ENCODE results near the gene LMTK3.

LMTK3 gene

GRCh38 chr19:48530770-48531169, 19.1 kb upstream of the LMTK3 start:
- no peak for ATAC-seq
- no peak for TF ChIP-seq PPARA (CRISPR knock-in tag; IDR thresholded peaks at IDR 0.05; ENCODE audit: borderline replicate concordance)
- TF ChIP-seq ZFP3 (CRISPR knock-in tag; IDR thresholded peaks at IDR 0.05): no peak
- no peak for TF ChIP-seq TSHZ2 (CRISPR knock-in tag; IDR thresholded peaks at IDR 0.05)
- no peak for TF ChIP-seq POU6F1 (CRISPR knock-in tag; IDR thresholded peaks at IDR 0.05; ENCODE audit: borderline replicate concordance, low read depth)
- TF ChIP-seq ARNTL (CRISPR knock-in tag; IDR thresholded peaks at IDR 0.05; ENCODE audit: borderline replicate concordance, low read depth): no peak
- TF ChIP-seq CSRNP3 (CRISPR knock-in tag; IDR thresholded peaks at IDR 0.05): no peak
- no peak for TF ChIP-seq ESRRG (CRISPR knock-in tag; IDR thresholded peaks at IDR 0.05)

- peak; percentile 71 for ATAC-seq
- TF ChIP-seq RARB (CRISPR knock-in tag; IDR thresholded peaks at IDR 0.05): no peak
- peak; percentile 16; the same call in 1 of the 2 replicates for TF ChIP-seq TCF4 (CRISPR knock-in tag; IDR thresholded peaks at IDR 0.05; ENCODE audit: borderline replicate concordance)
These were observed 18.6 kb upstream of the LMTK3 start for GRCh38 chr19:48530066-48530720.

GRCh38 chr19:48529156-48529555, 17.5 kb upstream of the LMTK3 start:
- TF ChIP-seq CSDC2 (CRISPR knock-in tag; IDR thresholded peaks at IDR 0.05): no peak
- peak; percentile 91 for TF ChIP-seq ZNF565 (CRISPR knock-in tag; conservative IDR thresholded peaks at IDR 0.05; ENCODE audit: low read depth)
- TF ChIP-seq ISL1 (CRISPR knock-in tag; IDR thresholded peaks at IDR 0.05): no peak
- no peak for TF ChIP-seq ZFP30 (CRISPR knock-in tag; IDR thresholded peaks at IDR 0.05)
- ATAC-seq: no peak

- ATAC-seq: no peak
- TF ChIP-seq ISL1 (CRISPR knock-in tag; IDR thresholded peaks at IDR 0.05) (no peak), CSDC2 (CRISPR knock-in tag; IDR thresholded peaks at IDR 0.05) (no peak), SNAI2 (CRISPR knock-in tag; IDR thresholded peaks at IDR 0.05) (no peak), CSRNP3 (CRISPR knock-in tag; IDR thresholded peaks at IDR 0.05) (no peak), BACH2 (CRISPR knock-in tag; IDR thresholded peaks at IDR 0.05; ENCODE audit: borderline replicate concordance) (no peak), POU6F1 (CRISPR knock-in tag; IDR thresholded peaks at IDR 0.05; ENCODE audit: borderline replicate concordance, low read depth) (no peak), PATZ1 (CRISPR knock-in tag; IDR thresholded peaks at IDR 0.05; ENCODE audit: borderline replicate concordance) (no peak), ZNF565 (CRISPR knock-in tag; conservative IDR thresholded peaks at IDR 0.05; ENCODE audit: low read depth) (no peak), ZC3H10 (CRISPR knock-in tag; IDR thresholded peaks at IDR 0.05) (no peak), GLIS3 (CRISPR knock-in tag; IDR thresholded peaks at IDR 0.05) (no peak), ZFP30 (CRISPR knock-in tag; IDR thresholded peaks at IDR 0.05) (no peak)
These were observed 13.1 kb upstream of the LMTK3 start for GRCh38 chr19:48524732-48525131.

Measured in SK-N-SH treated with all-trans-retinoic acid at 6 μM for 48 hours (cell line).